Head of caudate nucleus (tissue), 42 donors: ENCODE data around the gene GALNT9.
"Not testable (repeated sequence)": the region's sequence is repeated elsewhere in the genome, so short reads cannot be mapped to it uniquely, and the experiment has no call there.

Source experiments
- DNase-seq, 42 donors: peaks; one replicate each; pipeline versions ENCODE4 v3.0.0 to v3.0.0-alpha.2; 2020 to 2021; ENCODE audit warnings: mixed read lengths in 7 of 42
- intact Hi-C: fragments of 100-400 bp; cut with DNase I; formaldehyde crosslinking; loops from one replicate; pipeline ENCODE4 v1.15.0; 2022

GALNT9 gene

DNA sequence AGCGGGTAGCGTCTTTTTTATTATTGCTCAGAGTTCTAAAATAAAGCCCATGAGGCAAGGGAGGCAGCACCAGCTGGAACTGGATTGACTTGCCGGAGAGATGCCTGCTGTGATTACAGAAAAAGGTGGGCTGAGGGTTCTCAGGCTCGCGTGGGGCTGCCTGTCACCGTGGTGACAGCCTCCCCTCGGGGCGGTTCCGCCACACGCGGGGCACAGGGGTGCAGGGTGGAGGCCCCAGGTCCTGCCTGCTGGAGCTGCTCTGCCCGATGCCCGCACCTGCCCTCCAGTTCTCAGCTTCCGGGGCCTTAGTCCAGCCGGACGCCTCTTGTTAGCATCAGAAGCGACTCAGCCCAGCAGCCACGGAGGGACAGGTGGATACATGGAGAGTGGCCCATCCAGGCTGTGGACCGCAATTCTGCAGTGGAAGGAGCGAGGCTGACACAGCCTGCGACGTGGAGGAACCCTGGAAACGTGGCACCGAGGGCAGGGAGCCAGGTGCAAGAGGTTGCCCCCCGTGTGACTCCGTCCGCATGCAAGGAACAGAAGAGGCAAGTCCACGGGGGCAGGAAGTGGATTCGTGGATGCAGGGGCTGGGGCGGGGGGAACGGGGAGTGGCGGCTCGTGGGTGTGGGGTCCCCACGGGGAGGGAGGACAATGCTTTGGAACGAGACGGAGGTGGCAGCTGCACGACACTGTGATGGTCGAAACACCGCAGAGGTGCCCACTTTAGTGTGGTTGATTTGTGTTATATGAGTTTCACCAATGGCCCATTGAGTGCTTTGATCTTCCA lies 79.5 kb downstream of the GALNT9 start:
- intact Hi-C loops: no loop called here
- no peak for DNase-seq

DNA sequence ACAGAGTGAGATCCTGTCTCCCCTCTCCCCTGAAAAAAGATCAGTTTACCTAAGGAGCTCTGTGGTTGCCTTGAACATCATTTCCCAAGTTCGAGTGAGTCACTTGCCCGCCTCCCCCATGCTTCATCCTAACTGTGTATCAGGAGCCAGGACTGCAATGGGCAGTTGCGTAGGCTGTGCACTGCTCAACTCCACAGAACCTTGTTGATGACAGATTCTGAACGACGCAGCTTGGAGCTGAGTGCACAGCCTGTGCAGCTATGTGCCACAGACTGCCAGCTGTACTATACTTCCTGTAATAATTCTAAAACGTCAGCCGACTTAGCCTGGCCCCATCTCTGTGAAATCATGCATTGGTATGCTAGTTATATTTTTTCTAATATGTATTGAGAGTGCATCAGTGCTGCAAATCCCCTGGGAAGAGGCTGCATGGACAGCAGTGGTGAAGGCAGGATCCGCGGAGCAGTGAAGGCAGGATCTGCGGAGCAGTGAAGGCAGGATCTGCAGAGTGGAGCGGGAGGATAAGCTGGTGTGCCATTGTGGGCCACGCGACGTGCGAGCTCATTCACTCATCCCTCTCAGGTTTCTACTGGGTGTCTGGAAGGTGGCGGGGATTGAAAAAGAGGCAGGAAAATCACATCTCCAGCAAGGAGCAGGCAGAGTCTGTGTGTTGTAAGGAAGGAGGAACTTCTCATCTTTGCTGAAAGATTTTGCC lies 80.8 kb downstream of the GALNT9 start:
- peak in 15 of 42 donors; percentile 6 to 57 (median 29) for DNase-seq

DNA sequence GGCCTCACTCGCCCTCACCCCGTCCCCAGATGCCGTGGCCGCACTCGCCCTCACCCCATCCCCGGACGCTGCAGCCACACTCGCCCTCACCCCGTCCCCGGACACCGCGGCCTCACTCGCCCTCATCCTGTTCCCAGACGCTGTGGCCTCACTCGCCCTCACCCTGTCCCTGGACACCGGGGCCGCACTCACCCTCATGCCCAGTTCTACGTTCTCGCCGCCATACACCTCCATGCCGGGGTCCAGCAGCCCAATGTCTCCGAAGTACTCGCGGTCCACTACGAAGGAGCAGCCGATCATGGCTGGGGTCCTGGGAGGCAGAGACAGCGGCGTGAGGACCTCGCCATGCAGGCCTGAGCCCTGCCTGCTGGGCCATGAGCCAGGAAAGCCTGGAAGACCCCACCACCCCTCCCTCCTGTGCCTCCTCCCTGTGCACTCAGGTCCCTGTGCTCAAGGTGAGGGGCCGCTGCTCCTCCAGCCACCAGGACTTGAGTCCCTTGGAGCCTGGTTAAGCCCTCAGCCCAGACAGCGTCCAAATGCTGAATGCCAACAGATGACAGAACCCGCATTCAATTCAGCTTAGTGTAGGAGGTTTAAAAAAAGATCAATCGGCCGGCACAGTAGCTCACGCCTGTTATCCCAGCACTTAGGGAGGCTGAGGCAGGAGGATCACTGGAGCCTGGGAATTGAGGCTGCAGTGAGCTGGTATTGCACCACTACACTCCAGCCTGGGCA lies 81.5 kb downstream of the GALNT9 start:
- intact Hi-C loops: no loop called here
- DNase-seq: no peak

More for the DNA sequence above, 80.8 kb downstream of the GALNT9 start:
- intact Hi-C loops: no loop called here

DNA sequence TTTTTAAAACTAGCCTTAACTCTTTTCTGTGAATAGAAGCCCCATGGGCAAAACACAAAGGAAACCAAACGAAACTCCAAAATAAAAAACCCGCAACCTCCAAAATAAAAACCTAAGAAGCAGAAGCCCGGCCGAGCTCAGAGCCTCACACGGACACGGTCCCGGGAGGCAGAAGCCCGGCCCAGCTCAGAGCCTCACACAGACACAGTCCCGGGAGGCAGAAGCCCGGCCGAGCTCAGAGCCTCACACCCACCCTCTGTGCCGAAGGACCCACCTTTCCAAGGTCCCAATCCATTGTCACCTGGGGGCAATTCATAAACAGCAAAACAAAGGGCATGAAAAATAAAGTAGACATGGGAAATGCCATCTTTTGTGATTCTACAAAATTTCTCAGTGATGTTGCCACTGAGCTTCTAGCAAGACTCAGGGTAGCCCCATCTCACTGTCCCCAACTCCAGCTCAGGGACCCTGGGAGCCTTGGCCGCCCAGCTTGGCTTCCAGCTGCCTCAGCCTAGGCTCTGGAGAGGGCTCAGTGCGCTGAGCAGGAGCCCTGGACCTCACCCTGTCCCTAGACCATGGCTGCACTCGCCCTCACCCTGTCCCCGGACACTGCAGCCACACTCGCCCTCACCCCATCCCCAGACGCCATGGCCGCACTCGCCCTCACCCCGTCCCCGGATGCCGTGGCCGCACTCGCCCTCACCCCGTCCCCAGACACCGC lies 82.2 kb downstream of the GALNT9 start:
- DNase-seq: no peak
- intact Hi-C loops: no loop called here

DNA sequence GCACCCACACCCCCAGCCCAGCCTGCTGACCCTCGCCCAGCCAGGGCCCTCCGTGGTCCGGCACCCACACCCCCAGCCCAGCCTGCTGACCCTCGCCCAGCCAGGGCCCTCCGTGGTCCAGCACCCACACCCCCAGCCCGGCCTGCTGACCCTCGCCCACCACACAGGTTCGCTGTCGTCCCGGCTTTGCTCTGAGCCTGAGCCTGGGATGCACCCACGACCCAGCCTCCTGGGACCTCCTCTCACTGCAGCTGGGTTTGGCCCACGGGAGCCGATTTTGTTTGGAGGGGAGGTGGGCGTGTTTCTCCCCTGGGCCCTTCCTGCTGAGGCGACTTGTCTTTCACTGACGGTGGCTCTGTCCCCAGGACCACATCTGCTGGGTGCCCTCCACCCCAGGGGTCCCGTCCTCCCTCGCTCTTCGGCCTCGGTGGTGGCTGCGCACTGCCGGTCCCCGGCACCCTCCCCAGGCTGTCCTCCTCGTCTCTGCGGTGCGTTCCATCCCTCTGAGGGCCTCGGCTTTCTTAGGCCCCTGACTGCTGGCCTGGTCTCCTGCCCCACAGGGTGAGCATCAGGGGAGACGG lies 83.8 kb downstream of the GALNT9 start:
- intact Hi-C loops: no loop called here
- no peak for DNase-seq

DNA sequence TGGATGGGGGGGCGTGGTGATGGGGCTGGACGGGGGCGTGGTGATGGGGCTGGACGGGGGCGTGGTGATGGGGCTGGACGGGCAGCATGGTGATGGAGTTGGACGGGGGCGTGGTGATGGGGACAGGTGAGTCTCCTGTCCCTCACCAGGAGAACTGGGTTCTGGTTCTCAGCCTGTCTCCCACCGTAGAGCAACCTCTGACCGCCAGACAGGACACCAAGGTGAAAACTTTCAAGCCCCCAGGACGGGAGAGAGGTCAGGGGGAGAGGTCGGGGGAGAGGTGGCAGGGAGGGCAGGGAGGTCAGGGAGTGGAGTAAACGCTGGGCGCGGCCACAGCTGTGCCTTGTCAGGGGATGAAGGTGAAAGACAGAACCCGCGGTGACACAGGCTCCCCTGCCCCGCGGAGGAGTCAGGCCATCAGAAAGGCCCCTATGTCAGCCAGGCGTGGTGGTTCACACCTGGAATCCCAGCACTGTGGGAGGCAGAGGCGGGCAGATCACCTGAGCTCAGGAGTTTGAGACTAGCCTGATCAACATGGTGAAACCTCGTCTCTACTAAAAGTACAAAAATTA lies 84.6 kb downstream of the GALNT9 start:
- intact Hi-C loops: no loop called here
- no peak for DNase-seq

DNA sequence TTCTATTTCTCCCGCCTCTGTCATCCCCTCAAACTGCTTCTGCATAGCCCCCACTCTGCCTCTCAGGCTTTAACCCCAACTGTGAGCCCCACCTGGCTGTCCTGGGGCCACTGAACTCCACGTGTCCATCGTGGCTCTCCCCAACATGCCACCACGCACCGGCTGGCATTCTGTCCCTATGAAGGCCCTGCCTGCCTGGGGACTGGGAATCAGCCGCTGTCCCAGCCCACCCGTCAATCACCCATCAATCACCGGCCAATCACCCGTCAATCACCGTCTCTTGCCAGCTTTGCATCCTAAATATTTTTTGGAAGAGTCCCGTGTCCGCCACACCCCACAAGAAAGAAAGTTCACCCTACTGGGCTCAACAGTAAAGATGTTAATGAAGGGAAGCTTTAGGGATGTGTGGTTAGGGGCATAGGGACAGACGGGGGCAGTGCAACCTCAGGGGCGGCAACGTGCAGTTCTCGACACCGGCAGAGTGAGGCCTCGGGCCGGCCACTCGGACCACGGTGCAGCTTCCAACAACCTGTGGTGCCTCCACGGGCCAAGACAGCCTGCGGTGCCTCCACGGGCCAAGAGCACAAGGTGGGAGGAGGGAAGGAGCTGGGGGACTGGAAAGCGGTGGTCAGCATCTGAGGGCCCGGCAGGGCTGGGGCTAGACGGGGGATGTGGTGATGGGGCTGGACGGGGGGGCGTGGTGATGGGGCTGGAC lies 85.6 kb downstream of the GALNT9 start:
- no peak for DNase-seq
- intact Hi-C loops: no loop called here

DNA sequence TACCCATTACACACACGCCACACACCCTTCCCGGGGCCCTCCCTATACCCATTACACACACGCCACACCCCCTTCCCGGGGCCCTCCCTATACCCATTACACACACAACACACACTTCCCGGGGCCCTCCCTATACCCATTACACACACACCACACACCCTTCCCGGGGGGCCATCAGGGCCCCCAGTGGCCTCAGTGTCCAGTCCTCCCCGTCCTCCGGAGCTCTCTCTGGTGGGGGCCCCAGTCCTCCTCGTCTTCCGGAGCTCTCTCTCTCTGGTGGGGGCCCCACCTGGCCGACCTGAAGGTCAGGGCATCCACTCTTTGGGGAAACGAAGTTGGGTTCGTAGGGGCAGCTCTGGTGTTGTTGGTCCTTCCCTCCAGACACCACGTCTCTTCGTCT lies 86.2 kb downstream of the GALNT9 start:
- intact Hi-C loops, DNase-seq: not testable (repeated sequence)

DNA sequence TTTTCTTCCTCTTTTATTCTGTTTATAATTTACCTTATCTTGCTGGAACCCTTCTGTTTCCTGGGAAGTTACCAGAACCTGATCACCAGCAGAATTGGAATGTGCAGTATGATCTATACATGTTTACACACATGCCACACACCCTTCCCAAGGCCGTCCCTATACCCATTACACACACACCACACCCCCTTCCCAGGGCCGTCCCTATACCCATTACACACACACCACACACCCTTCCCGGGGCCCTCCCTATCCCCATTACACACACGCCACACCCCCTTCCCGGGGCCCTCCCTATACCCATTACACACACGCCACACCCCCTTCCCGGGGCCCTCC lies 88.8 kb downstream of the GALNT9 start:
- DNase-seq, intact Hi-C loops: not testable (repeated sequence)

DNA sequence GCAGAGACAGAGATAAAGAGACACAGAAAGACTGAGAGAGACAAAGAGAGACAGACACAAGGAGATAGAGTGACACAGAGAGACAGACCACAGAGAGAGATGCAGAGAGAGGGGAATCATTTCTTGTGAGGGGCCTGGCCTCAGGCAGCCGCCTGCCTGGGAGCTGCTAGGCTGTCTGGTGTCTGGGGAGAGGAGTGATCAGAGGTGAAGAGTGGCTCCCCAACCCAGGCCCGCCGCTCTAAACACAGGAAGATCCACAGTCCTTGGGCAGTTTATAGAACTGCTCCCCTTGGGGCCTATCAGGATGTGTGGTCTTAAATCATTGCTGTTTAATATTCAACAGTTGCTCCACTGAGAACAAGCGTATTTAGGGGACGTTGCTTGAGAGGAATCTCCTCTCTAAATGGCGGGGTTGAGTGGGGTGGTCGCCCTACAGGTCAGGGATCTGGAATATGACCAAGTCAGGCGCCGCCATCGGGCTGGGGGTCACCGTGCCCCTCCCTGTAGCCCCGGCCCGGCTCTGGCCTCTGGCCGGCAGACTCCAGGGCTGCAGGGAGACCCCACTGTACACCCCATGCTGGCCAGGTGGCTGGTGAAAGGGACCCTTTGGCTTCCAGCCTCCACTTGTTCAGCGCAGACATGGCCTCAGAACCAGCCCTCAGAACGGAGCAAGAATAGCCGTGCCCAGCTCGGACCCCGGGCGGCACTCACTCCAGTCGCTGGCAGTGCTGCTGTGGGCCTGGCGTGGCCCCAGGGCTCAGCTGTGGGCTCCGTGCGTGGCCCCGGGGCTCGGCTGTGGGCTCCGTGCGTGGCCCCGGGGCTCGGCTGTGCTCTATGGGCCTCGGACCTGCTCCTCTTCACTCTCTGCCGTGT lies 89.4 kb downstream of the GALNT9 start:
- intact Hi-C loops: no loop called here
- no peak for DNase-seq

DNA sequence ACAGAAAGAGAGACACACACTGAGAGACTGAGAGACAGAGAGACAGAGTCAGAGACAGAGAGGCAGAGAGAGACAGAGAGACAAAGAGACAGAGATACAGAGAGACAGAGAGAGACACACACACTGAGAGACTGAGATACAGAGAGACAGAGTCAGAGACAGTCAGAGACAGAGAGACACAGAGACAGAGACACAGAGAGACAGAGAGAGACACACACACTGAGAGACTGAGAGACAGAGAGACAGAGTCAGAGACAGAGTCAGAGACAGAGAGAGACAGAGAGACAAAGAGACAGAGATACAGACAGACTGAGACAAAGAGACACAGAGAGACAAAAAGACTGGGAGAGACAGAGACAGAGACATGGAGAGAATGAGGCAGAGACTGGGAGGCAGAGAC lies 90.0 kb downstream of the GALNT9 start:
- intact Hi-C loops: no loop called here
- no peak for DNase-seq

DNA sequence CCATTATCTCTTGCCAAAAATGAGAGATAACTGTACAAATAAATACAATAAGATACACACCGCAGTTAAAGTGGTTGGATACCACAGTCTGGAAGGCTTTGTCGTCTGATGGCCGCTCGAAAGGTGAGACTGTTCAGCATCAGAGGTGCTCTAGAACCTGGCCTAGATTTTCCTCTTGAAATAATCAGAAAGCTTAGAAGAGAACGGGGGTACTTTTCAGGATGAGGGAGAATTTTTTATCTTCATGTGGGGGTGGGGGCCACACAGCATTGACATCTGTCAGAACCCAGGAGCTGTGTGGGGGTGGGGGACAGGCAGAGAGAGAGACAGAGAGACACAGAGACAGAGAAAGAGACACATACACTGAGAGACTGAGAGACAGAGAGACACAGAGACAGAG lies 90.5 kb downstream of the GALNT9 start:
- no peak for DNase-seq
- intact Hi-C loops: no loop called here

DNA sequence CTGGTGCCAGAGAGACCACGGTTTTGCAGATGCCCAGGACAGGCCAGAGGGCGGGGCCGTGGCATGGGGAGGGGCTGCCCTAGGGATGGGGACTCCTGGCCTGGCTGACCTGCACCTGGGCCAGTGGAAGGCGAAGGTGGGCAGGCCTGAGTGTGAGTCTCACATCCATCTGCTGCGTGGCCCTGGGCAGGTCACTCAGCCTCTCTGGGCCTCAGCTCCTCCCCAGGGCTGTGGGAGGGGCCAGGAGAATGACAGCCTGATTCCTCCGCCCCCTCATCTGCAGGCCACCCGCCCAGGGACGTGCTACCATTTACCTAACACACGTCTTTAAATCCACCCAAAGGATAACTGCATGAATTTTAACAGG lies 90.9 kb downstream of the GALNT9 start:
- intact Hi-C loops: no loop called here
- DNase-seq: no peak

DNA sequence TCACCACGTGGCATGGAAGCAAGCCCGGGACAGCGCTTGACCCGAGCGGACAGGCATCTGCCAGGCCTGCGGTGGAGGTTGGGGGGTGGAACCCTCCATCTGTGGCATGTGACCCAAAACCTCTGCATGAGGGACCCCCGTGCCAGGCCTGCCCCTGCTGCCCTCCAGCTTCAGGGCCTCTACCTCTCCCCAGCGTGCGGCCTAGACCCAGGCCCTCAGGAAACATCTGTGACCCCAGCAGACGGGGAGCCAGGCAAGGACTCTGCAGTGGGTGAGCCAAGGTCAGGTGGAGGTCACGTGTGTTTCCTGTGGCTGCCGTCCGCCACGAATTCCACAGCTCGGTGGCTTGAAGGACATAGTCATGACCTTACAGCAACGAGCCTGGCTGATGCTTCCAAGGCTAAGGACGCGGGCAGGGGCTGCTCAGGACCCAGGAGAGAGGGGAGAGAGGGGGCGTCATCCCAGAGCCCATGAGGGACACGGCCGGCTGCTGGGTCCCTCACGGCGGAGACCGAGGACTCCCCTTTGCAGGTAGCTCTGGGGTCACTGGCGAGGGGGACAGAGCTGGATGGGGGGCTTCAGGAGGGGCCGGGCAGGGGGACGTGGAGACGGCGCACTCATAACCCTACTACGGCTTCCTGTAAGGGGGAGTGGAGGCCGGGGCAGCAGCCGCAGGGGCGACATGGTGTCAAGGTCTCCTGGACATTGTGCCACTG lies 91.5 kb downstream of the GALNT9 start:
- intact Hi-C loops: no loop called here
- DNase-seq: no peak

DNA sequence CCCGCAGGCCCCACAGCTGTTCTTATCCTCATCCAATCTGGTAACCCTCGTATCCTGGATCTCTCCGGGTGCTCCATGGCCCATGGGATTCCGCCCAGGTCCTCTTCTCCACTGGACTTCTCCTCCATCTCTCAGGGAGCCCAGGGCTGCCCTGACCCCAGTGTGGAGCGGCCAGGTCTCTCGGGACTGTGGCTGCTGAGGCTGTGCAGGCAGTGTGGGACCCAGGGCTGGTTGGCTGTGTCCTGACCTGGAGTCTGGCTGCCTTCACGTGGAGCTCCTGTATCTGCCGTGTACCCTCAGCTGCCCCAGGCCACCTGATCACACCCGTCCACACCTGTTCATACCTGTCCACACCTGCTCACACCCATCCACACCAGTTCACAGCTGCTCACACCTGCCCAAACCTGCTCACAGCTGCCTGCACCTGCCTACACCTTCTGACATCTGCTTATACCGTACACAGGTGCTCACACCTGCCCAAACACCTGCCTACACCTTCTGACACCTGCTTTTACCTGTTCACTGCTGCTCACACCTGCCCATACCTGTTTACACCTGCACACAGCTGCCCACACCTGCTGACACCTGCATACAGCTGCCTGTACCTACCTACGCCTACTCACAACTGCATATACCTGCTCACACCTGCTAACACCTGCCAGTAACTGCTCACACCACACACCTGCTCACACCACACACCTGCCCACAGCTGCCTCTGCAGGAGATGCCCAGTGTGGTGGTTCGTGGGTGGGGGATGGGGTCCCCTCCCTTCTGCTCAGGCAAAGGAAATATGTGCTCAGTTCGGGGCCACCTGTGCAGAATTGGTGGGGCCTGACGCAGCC lies 92.2 kb downstream of the GALNT9 start:
- peak in 1 of 42 donors; percentile 10 for DNase-seq
- intact Hi-C loops: no loop called here
